H1 (cell line): ENCODE results near the gene COX7A2. TPM values are rescaled to one million over a fixed set of nuclear protein-coding genes. Genes with fewer than 3 reads are reported as not detected.

Source experiments
- CTCF ChIA-PET: fragments of 300-600 bp; sonication (Branson Sonifier 250); formaldehyde crosslinking; loops from one replicate; lab custom pipeline; 2021; ENCODE audit not compliant: partially characterized antibody; lab: Charles Lee
- POLR2A ChIA-PET: fragments of 300-600 bp; sonication (Branson Sonifier 250); formaldehyde crosslinking; loops from one replicate; lab custom pipeline; 2021; ENCODE audit warnings: inconsistent platforms; ENCODE audit not compliant: partially characterized antibody; lab: Charles Lee
- DNase-seq, 2 experiments: peaks; one replicate each; pipeline versions ENCODE4 v3.0.0 to v3.0.0-alpha.2; 2010 to 2022; ENCODE audit warnings: low spot score in 2 of 2, low read depth in 1 of 2, mixed read lengths in 1 of 2
- FAIRE-seq: peaks from 2 replicates; lab custom pipeline; 2011; peaks lifted over from hg19 to GRCh38; lab: Jason Lieb, UNC
- H2AFZ ChIP-seq: 2 replicates; pipeline ENCODE4 v1.8.1; 2012; ENCODE audit warnings: low read length, inconsistent platforms
- H2AK5ac ChIP-seq: 2 replicates; pipeline ENCODE4 v1.6.1; 2013; ENCODE audit warnings: low read depth, low read length
- H2BK120ac ChIP-seq: replicated peaks from 2 replicates; pipeline ENCODE3; 2013; ENCODE audit warnings: low read depth, low read length, inconsistent platforms
- H2BK12ac ChIP-seq: 2 replicates; pipeline ENCODE4 v1.6.1; 2013; ENCODE audit warnings: low read depth, low read length
- H2BK15ac ChIP-seq: 2 replicates; pipeline ENCODE4 v1.6.1; 2013; ENCODE audit warnings: low read length
- H2BK20ac ChIP-seq: 2 replicates; pipeline ENCODE4 v1.6.1; 2013; ENCODE audit warnings: low read length
- H2BK5ac ChIP-seq: 2 replicates; pipeline ENCODE4 v1.6.1; 2013; ENCODE audit warnings: low read depth, low read length
- H3K14ac ChIP-seq: 2 replicates; pipeline ENCODE4 v1.6.1; 2013; ENCODE audit warnings: inconsistent platforms; ENCODE audit not compliant: insufficient read length
- H3K18ac ChIP-seq: 2 replicates; pipeline ENCODE4 v1.6.1; 2013; ENCODE audit warnings: low read length; ENCODE audit errors: extremely low read depth
- H3K23ac ChIP-seq: 2 replicates; pipeline ENCODE4 v1.6.1; 2013; ENCODE audit warnings: inconsistent platforms; ENCODE audit not compliant: insufficient read length
- H3K23me2 ChIP-seq: 2 replicates; pipeline ENCODE4 v1.6.1; 2013; ENCODE audit warnings: low read depth, low read length
- H3K27ac ChIP-seq: 2 replicates; pipeline ENCODE4 v1.6.1; 2011; ENCODE audit warnings: low read depth, low read length, inconsistent platforms
- H3K27me3 ChIP-seq, 4 experiments: replicated peaks in 1 of 4; 1 replicate in 1 of 4; 2 replicates in 3 of 4; pipeline versions ENCODE4 v1.6.1 to v1.8.1; 2011 to 2013; ENCODE audit warnings: low read length in 3 of 4, mild to moderate bottlenecking in 3 of 4, inconsistent platforms in 2 of 4, mixed read lengths in 2 of 4, moderate library complexity in 1 of 4; ENCODE audit not compliant: control insufficient read depth in 3 of 4, insufficient read depth in 3 of 4; ENCODE audit errors: extremely low read depth in 1 of 4
- H3K36me3 ChIP-seq, 4 experiments: 2 replicates each; pipeline versions ENCODE4 v1.6.1 to v1.8.1; 2011 to 2013; ENCODE audit warnings: mild to moderate bottlenecking in 4 of 4, low read length in 3 of 4, moderate library complexity in 2 of 4, control low read depth in 1 of 4, inconsistent platforms in 1 of 4; ENCODE audit not compliant: insufficient read depth in 4 of 4, control insufficient read depth in 2 of 4
- H3K4ac ChIP-seq: replicated peaks from 2 replicates; pipeline ENCODE3; 2013; ENCODE audit warnings: low read length, low read depth, mixed read lengths, inconsistent platforms; ENCODE audit not compliant: insufficient read length
- H3K4me1 ChIP-seq, 4 experiments: replicated peaks in 1 of 4; 1 replicate in 1 of 4; 2 replicates in 3 of 4; pipeline versions ENCODE4 v1.6.1 to v1.8.1; 2011 to 2013; ENCODE audit warnings: low read length in 3 of 4, inconsistent platforms in 2 of 4, mixed read lengths in 1 of 4; ENCODE audit not compliant: insufficient read depth in 4 of 4, control insufficient read depth in 3 of 4
- H3K4me2 ChIP-seq, 2 experiments: 2 replicates each; pipeline versions ENCODE4 v1.6.1 to v1.8.1; 2011 to 2013; ENCODE audit warnings: low read depth in 2 of 2, low read length in 2 of 2, control low read depth in 1 of 2, inconsistent platforms in 1 of 2, mild to moderate bottlenecking in 1 of 2; ENCODE audit not compliant: insufficient read depth in 1 of 2
- H3K4me3 ChIP-seq, 4 experiments: fragments of 200-600, 300-600 bp in 1 of 4; sonication (generic), shearing (Covaris generic), sonication (Bioruptor Twin) in 1 of 4; 2 replicates each; pipeline versions ENCODE4 v1.5.1 to v1.8.1; 2011 to 2016; ENCODE audit warnings: low read length in 4 of 4, low read depth in 3 of 4, control low read depth in 2 of 4, inconsistent platforms in 2 of 4, mild to moderate bottlenecking in 2 of 4, mixed read lengths in 1 of 4, moderate library complexity in 1 of 4; ENCODE audit not compliant: insufficient read depth in 2 of 4; ENCODE audit errors: extremely low read depth in 1 of 4
- H3K56ac ChIP-seq: replicated peaks from 2 replicates; pipeline ENCODE3; 2013; ENCODE audit warnings: low read depth, mild to moderate bottlenecking, mixed read lengths, low read length, inconsistent platforms; ENCODE audit not compliant: insufficient read length
- H3K79me1 ChIP-seq: 2 replicates; pipeline ENCODE4 v1.6.1; 2013; ENCODE audit warnings: low read depth, low read length, control low read depth
- H3K79me2 ChIP-seq, 2 experiments: 2 replicates each; pipeline versions ENCODE4 v1.6.1 to v1.8.1; 2012 to 2013; ENCODE audit warnings: low read length in 2 of 2, mild to moderate bottlenecking in 2 of 2, inconsistent platforms in 1 of 2; ENCODE audit not compliant: insufficient read depth in 2 of 2, control insufficient read depth in 1 of 2
- H3K9ac ChIP-seq, 4 experiments: replicated peaks in 1 of 4; 1 replicate in 1 of 4; 2 replicates in 3 of 4; pipeline versions ENCODE4 v1.6.1 to v1.8.1; 2011 to 2013; ENCODE audit warnings: low read depth in 3 of 4, low read length in 3 of 4, control low read depth in 2 of 4, mild to moderate bottlenecking in 2 of 4, moderate library complexity in 2 of 4, inconsistent platforms in 1 of 4; ENCODE audit errors: extremely low read depth in 1 of 4
- H3K9me3 ChIP-seq, 2 experiments: 2 replicates each; pipeline versions ENCODE4 v1.6.1 to v1.8.1; 2012 to 2013; ENCODE audit warnings: mild to moderate bottlenecking in 2 of 2, moderate library complexity in 2 of 2, control low read depth in 1 of 2, inconsistent platforms in 1 of 2, low read depth in 1 of 2, low read length in 1 of 2, mixed read lengths in 1 of 2; ENCODE audit not compliant: insufficient read depth in 2 of 2
- H4K20me1 ChIP-seq, 2 experiments: replicated peaks in 1 of 2; 2 replicates each; pipeline versions ENCODE3 to v1.8.1; 2011 to 2013; ENCODE audit warnings: inconsistent platforms in 2 of 2, low read length in 2 of 2, mild to moderate bottlenecking in 1 of 2; ENCODE audit not compliant: insufficient read depth in 2 of 2, control insufficient read depth in 1 of 2
- H4K5ac ChIP-seq: 2 replicates; pipeline ENCODE4 v1.6.1; 2013; ENCODE audit warnings: low read length, low read depth, mixed read lengths, inconsistent platforms; ENCODE audit not compliant: insufficient read length
- H4K8ac ChIP-seq: 2 replicates; pipeline ENCODE4 v1.8.0; 2013; ENCODE audit warnings: mild to moderate bottlenecking, moderate library complexity, low read length, inconsistent platforms; ENCODE audit not compliant: insufficient read depth; ENCODE audit errors: extremely low read depth
- H4K91ac ChIP-seq: replicated peaks from 2 replicates; pipeline ENCODE3; 2013; ENCODE audit warnings: low read length, mixed read lengths, inconsistent platforms; ENCODE audit not compliant: insufficient read length
- CTCF ChIP-seq, 3 experiments: IDR thresholded peaks; 1 replicate in 2 of 3; 2 replicates in 1 of 3; pipeline versions ENCODE4 v1.5.1 to v1.6.1; 2011; ENCODE audit warnings: low read length in 3 of 3, mild to moderate bottlenecking in 3 of 3, inconsistent platforms in 2 of 3, low read depth in 1 of 3, moderate library complexity in 1 of 3; ENCODE audit not compliant: insufficient read depth in 1 of 3; ENCODE audit errors: control extremely low read depth in 1 of 3
- E2F6 ChIP-seq: IDR thresholded peaks from 2 replicates; pipeline ENCODE4 v1.6.1; 2012; ENCODE audit warnings: inconsistent platforms
- EZH2 ChIP-seq: fragments of 200-600 bp; sonication (generic); IDR thresholded peaks from 2 replicates; pipeline ENCODE4 v1.7.1; 2012; ENCODE audit warnings: low read depth, mild to moderate bottlenecking, moderate library complexity, low read length, inconsistent platforms; ENCODE audit not compliant: severe bottlenecking
- KDM4A ChIP-seq: IDR thresholded peaks from one replicate; pipeline ENCODE4 v1.7.1; 2012; ENCODE audit warnings: low read depth, mild to moderate bottlenecking, moderate library complexity, low read length, inconsistent platforms; ENCODE audit not compliant: severe bottlenecking
- KDM5A ChIP-seq: fragments of 200-600 bp; IDR thresholded peaks from 2 replicates; pipeline ENCODE4 v1.7.1; 2012; ENCODE audit warnings: mild to moderate bottlenecking, low read length, inconsistent platforms, mixed read lengths
- RNF2 ChIP-seq: fragments of 200-900, 300-1000 bp; sonication (generic); IDR thresholded peaks from 2 replicates; pipeline ENCODE4 v1.7.1; 2016; ENCODE audit warnings: borderline replicate concordance, low read depth, mild to moderate bottlenecking, antibody characterized with exemption, low read length; ENCODE audit not compliant: poor library complexity, severe bottlenecking; ENCODE audit errors: missing control alignments
- SP4 ChIP-seq: IDR thresholded peaks from 2 replicates; pipeline ENCODE4 v1.6.1; 2012; ENCODE audit warnings: low read length, inconsistent platforms
- WGBS, 2 experiments: shearing (Covaris generic) in 1 of 2; methylation state at CpG; one replicate each; pipeline versions ENCODE4 v1.1.6 to v1.1.7; 2013 to 2015; ENCODE audit warnings: low lambda C conversion rate in 2 of 2, mixed read lengths in 2 of 2, inconsistent platforms in 1 of 2, low coverage in 1 of 2, missing lambda C conversion rate in 1 of 2; ENCODE audit not compliant: insufficient replicate concordance in 2 of 2, insufficient coverage in 1 of 2, insufficient read length in 1 of 2; ENCODE audit errors: extremely low coverage in 1 of 2, missing lambda C conversion rate in 1 of 2; 5-methylcytosine and 5-hydroxymethylcytosine counted together
- polyA plus RNA-seq, 7 experiments: library from polyadenylated mRNA; depleted of rRNA in 3 of 7; stranded (reverse) in 5 of 7; unstranded in 2 of 7; fragments of >200 nt in 5 of 7; fragments of 200-250 nt in 2 of 7; gene quantifications; 1 replicate in 5 of 7; 2 replicates in 1 of 7; 4 replicates in 1 of 7; pipeline versions ENCODE4 v1.2.1 to v1.2.3, GENCODE V29; 2011 to 2013; ENCODE audit warnings: missing spikeins in 2 of 7, mixed read lengths in 2 of 7
- total RNA-seq: library from RNA; stranded (reverse); fragmentation: NEBNext Ultra II Directional; extraction: Animal tissue kit (Norgen Biotek cat#: 25700); gene quantifications from 2 replicates; pipeline ENCODE4 v1.2.1, GENCODE V29; 2021

Gene COX7A2
- total and polyA plus RNA-seq, 2 of the 8 experiments (the other 6 are each of a cell fraction or from before 2014, with no cell fraction given), result 262 to 468 TPM

GRCh38 chr6:75206576-75207342 lies 36.8 kb downstream of the COX7A2 start:
- Histone ChIP-seq H2BK5ac (no peak overlapping the region), H3K23me2 (peaks cover 44% of the 10 kb centered on the region), H2BK15ac (no peak overlapping the region), H3K56ac (no peak overlapping the region), H3K4me2 (peak overlapping the region; percentile 97 to 99), H3K9ac (no peak overlapping the region; a peak in 1 of 7 replicates), H4K8ac (no peak overlapping the region), H2AFZ (peak overlapping the region; percentile 95), H3K4ac (no peak overlapping the region), H2BK120ac (peak overlapping the region; percentile 56), H4K5ac (no peak overlapping the region), H3K36me3 (no peaks in the 10 kb centered on the region), H3K18ac (no peak overlapping the region; the same call in 1 of the 2 replicates), H2BK20ac (0 out of 2 replicates have a peak overlapping the region, but pooled peaks have one; percentile 87), H3K79me2 (no peaks in the 10 kb centered on the region), H2BK12ac (peak overlapping the region; percentile 89), H4K91ac (peak overlapping the region; percentile 27), H3K23ac (no peak overlapping the region), H4K20me1 (peaks cover 0 to 2% of the 10 kb centered on the region in 2 experiments), H3K4me1 (peaks cover under 1 to 29% (median 10%) of the 10 kb centered on the region in 4 experiments; a peak in 6 of 7 replicates), H3K4me3 (peak overlapping the region; percentile 55 to 77 (median 66)), H3K9me3 (no peaks in the 10 kb centered on the region), H2AK5ac (no peak overlapping the region), H3K14ac (no peak overlapping the region), H3K27ac (no peak overlapping the region), H3K79me1 (no peaks in the 10 kb centered on the region), H3K27me3 (peaks cover 40 to 71% (median 67%) of the 10 kb centered on the region in 4 experiments)
- peak in 1 of 2 experiments; percentile 66 for DNase-seq
- POLR2A ChIA-PET, result interaction anchor here (1.0 to 1.4 kb wide), 2 partner anchors 11 to 78 kb away, joined by 3 read pairs; partner anchors contain the start of gene TMEM30A
- no peak for FAIRE-seq
- CTCF ChIA-PET, result interaction anchor here (0.6 to 11.0 kb wide), 11 partner anchors 14 to 1467 kb away, joined by 3 to 104 read pairs (median 8); no protein-coding TSS in a partner anchor
- WGBS, 2 experiments, result 2% methylated on average over 34 of the region's 35 CpGs; no CpG with 5 or more reads in 1 of the 2 experiments
- peak; percentile 35 for TF ChIP-seq KDM4A
- no peak for TF ChIP-seq SP4
- TF ChIP-seq EZH2, result peak; percentile 95
- TF ChIP-seq RNF2, result peak; percentile 38
- no peak for TF ChIP-seq KDM5A
- no peak for TF ChIP-seq CTCF (IDR thresholded peaks at IDR 0.05; ENCODE audit: control extremely low read depth in 1 of 3, insufficient read depth in 1 of 3, low read depth in 1 of 3, low read length in 3 of 3)
- 0 out of 2 replicates have a peak, but pooled peaks have one; percentile 9 for TF ChIP-seq E2F6
